WI38 (cell line): ENCODE data around the gene ADAMTS4.

Experiments
- H3K4me3 ChIP-seq: 2 replicates; pipeline ENCODE4 v1.5.1; 2011; ENCODE audit warnings: low read depth, mild to moderate bottlenecking, control low read depth, low read length
- TF ChIP-seq, protein P1 (sequence below): IDR thresholded peaks from 2 replicates; pipeline ENCODE4 v1.5.1; 2012; ENCODE audit warnings: low read depth, mild to moderate bottlenecking, control low read depth, low read length

ADAMTS4 gene

GRCh38 chr1:161159913-161160243 lies 39.0 kb downstream of the ADAMTS4 start:
- TF ChIP-seq, protein P1, sequence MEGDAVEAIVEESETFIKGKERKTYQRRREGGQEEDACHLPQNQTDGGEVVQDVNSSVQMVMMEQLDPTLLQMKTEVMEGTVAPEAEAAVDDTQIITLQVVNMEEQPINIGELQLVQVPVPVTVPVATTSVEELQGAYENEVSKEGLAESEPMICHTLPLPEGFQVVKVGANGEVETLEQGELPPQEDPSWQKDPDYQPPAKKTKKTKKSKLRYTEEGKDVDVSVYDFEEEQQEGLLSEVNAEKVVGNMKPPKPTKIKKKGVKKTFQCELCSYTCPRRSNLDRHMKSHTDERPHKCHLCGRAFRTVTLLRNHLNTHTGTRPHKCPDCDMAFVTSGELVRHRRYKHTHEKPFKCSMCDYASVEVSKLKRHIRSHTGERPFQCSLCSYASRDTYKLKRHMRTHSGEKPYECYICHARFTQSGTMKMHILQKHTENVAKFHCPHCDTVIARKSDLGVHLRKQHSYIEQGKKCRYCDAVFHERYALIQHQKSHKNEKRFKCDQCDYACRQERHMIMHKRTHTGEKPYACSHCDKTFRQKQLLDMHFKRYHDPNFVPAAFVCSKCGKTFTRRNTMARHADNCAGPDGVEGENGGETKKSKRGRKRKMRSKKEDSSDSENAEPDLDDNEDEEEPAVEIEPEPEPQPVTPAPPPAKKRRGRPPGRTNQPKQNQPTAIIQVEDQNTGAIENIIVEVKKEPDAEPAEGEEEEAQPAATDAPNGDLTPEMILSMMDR, result no peak

GRCh38 chr1:161159087-161159912 lies 39.6 kb downstream of the ADAMTS4 start, which contains the start of gene USP21:
Gene USP21 (plus strand): TSS chr1:161159500. CDS start chr1:161160641, 1,141 bp downstream.
- TF ChIP-seq, protein P1, result no peak

More at GRCh38 chr1:161159913-161160243, 39.0 kb downstream of the ADAMTS4 start:
- peak overlapping the region; percentile 85 for H3K4me3 ChIP-seq

GRCh38 chr1:161158316-161159010 lies 40.4 kb downstream of the ADAMTS4 start:
- TF ChIP-seq, protein P1, result no peak
- peak overlapping the region; percentile 85; the same call in 1 of the 2 replicates for H3K4me3 ChIP-seq

More at GRCh38 chr1:161159087-161159912, 39.6 kb downstream of the ADAMTS4 start, which contains the start of gene USP21:
- peak within 1 kb of the TSS; percentile 85 for H3K4me3 ChIP-seq

GRCh38 chr1:161157867-161158266 lies 41.0 kb downstream of the ADAMTS4 start:
- TF ChIP-seq, protein P1, result no peak
- no peak overlapping the region for H3K4me3 ChIP-seq

- TF ChIP-seq, protein P1, result no peak
- peak within 1 kb of the TSS; percentile 84 for H3K4me3 ChIP-seq
These were observed 45.0 kb downstream of the ADAMTS4 start, which contains the start of gene UFC1 for GRCh38 chr1:161153682-161154337. Gene UFC1 (plus strand): TSS chr1:161153978. CDS start chr1:161153998, 20 bp downstream.

DNA sequence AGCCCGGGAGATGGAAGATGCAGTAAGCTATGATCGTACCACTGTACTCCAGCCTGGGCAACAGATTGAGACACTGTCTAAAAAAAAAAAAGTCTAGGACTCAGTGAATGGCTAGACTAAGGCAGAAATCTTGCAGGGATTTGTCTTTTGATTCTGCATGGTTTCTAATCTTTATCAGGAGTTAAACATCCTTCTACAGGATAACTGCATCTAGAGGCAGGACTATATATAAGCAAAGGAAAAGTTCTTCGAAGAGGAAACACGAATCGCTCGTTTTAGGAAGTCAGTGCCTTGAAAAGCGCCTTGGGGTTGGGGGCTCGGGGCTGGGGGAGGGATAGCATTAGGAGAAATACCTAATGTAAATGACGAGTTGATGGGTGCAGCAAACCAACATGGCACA lies 45.7 kb downstream of the ADAMTS4 start:
- peak overlapping the region; percentile 84 for H3K4me3 ChIP-seq
- TF ChIP-seq, protein P1, result no peak

- TF ChIP-seq, protein P1, result no peak
- no peak overlapping the region for H3K4me3 ChIP-seq
These were observed 53.0 kb downstream of the ADAMTS4 start for GRCh38 chr1:161145832-161146231.
